Stimulated activated effector memory CD8-positive, alpha-beta T cell treated with anti-CD3 and anti-CD28 coated beads, Interleukin-12 subunit alpha, Interleukin-12 subunit beta, amount 100 ng/mL, for 72 hours (primary cell): ENCODE results near the gene PTPRE.

Experiments
- ATAC-seq: fragments of 150-1000 bp; cut with Tn5 transposase; 2 replicates; pipeline ENCODE4 v1.10.0; 2021
- DNase-seq, 2 donors: peaks; one replicate each; pipeline ENCODE4 v3.0.0; 2021 to 2022; ENCODE audit warnings: low spot score in 2 of 2
- H3K27ac Mint-ChIP-seq: one replicate; pipeline ENCODE4 v1.8.0; 2022; ENCODE audit warnings: mild to moderate bottlenecking, mixed read lengths
- H3K36me3 Mint-ChIP-seq: one replicate; pipeline ENCODE4 v1.8.0; 2022; ENCODE audit warnings: mild to moderate bottlenecking, mixed read lengths
- H3K4me1 Mint-ChIP-seq: one replicate; pipeline ENCODE4 v1.8.0; 2022; ENCODE audit warnings: mixed read lengths
- H3K4me3 Mint-ChIP-seq: one replicate; pipeline ENCODE4 v1.8.0; 2022; ENCODE audit warnings: mild to moderate bottlenecking, mixed read lengths
- H3K9me3 Mint-ChIP-seq: one replicate; pipeline ENCODE4 v1.8.0; 2022; ENCODE audit warnings: mixed read lengths

The PTPRE gene

DNA sequence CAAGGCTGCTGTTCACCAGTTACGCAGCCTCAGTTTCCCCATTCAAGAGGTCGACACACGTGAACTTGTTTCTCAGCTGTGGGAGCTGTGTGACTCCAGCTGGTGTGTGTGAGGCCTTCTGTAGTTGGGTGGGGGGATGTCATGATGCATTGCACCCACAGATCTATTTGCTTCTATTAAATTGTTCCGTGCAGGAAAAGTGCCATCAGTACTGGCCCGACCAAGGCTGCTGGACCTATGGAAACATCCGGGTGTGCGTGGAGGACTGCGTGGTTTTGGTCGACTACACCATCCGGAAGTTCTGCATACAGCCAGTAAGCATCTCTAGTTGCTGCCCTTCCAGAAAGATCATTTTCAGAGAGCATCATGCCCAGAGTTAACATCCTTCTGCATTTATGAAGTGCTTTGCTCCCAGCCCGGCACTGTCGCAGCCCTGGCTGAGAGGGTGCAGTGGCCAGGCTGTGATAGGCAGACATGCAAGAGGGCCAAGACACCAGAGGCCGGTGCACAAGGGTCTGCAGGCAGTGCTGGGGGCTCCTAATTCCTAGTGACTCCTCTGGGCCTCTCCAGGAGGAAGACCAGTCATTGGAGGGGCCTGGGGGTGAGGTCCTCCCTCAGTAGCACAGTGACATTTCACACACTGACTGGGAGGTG is 159.1 kb downstream of the PTPRE start:
- peak overlapping the region; percentile 17 for H3K27ac Mint-ChIP-seq
- H3K36me3 Mint-ChIP-seq = peaks cover 100% of the 10 kb centered on the region
- no peak for ATAC-seq

DNA sequence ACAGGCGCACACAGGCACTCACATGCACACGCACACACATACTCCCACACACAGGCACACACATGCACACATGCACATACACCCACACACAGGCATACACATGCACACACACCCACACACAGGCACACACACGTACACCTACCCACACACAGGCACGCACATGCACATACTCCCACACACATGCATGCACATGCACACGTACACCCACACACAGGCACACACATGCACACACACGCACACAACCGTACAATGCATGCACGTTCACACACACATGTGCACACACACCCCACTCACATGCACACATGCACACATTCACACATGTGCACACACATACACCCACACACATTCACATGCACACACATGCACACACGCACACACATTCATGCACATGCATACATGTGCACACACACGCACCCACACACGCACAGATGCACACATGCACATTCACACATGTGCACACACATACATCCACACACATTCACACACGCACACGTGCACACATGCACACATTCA is 160.0 kb downstream of the PTPRE start:
- no peak for DNase-seq
- Mint-ChIP-seq H3K36me3 (peaks cover 100% of the 10 kb centered on the region), H3K27ac (no peak overlapping the region), H3K4me3 (no peak overlapping the region), H3K9me3 (no peaks in the 10 kb centered on the region), H3K4me1 (peaks cover 64% of the 10 kb centered on the region)
- no peak for ATAC-seq

More for the DNA sequence above, 159.1 kb downstream of the PTPRE start:
- DNase-seq = no peak
- no peak overlapping the region for H3K4me3 Mint-ChIP-seq
- H3K9me3 Mint-ChIP-seq = no peaks in the 10 kb centered on the region
- H3K4me1 Mint-ChIP-seq = peaks cover 67% of the 10 kb centered on the region

DNA sequence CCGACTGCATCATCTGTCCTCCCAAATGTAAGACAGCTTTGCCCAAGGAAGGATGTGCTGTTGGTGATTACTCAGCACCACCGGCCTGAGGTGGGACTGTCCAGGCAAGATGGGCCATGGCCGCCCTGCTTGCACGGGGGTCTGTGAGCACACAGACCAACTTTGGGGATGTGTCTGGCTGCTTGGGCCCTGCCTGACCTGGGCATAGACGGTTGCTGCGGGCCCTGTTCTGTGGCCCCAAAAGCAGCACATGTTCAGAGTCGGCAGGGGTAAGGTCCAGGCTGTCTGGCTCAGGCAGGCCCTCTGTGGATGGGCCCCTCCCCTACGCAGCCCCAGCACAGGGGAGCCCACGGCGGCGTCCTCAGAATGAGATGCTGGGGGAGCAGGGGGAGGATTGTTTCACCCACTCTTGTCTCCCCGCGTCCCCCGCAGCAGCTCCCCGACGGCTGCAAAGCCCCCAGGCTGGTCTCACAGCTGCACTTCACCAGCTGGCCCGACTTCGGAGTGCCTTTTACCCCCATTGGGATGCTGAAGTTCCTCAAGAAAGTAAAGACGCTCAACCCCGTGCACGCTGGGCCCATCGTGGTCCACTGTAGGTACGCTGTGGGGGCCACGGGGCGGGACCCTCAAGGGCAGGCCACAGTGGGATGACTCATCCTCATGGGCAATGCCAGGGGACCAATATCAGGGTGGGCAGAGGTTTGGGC is 160.9 kb downstream of the PTPRE start:
- H3K4me3 Mint-ChIP-seq = no peak overlapping the region
- DNase-seq = no peak
- ATAC-seq = no peak
- peaks cover 55% of the 10 kb centered on the region for H3K4me1 Mint-ChIP-seq
- H3K9me3 Mint-ChIP-seq = no peaks in the 10 kb centered on the region
- peaks cover 100% of the 10 kb centered on the region for H3K36me3 Mint-ChIP-seq
- H3K27ac Mint-ChIP-seq = no peak overlapping the region

- Mint-ChIP-seq H3K4me3 (no peak overlapping the region), H3K9me3 (no peaks in the 10 kb centered on the region), H3K27ac (no peak overlapping the region), H3K4me1 (peaks cover 47% of the 10 kb centered on the region), H3K36me3 (peaks cover 100% of the 10 kb centered on the region)
- no peak for ATAC-seq
- DNase-seq = no peak
These were observed 161.7 kb downstream of the PTPRE start for GRCh38 chr10:128068398-128069285.

GRCh38 chr10:128069351-128070051 is 162.6 kb downstream of the PTPRE start:
- Mint-ChIP-seq H3K27ac (no peak overlapping the region), H3K36me3 (peaks cover 100% of the 10 kb centered on the region), H3K4me3 (no peak overlapping the region), H3K4me1 (peaks cover 38% of the 10 kb centered on the region), H3K9me3 (no peaks in the 10 kb centered on the region)
- ATAC-seq (peak; percentile 49), DNase-seq (peak; percentile 67 to 83)

GRCh38 chr10:128070161-128070560 is 163.3 kb downstream of the PTPRE start:
- Mint-ChIP-seq H3K4me1 (peaks cover 31% of the 10 kb centered on the region), H3K9me3 (no peaks in the 10 kb centered on the region), H3K27ac (no peak overlapping the region), H3K4me3 (no peak overlapping the region), H3K36me3 (peaks cover 100% of the 10 kb centered on the region)
- DNase-seq = no peak
- ATAC-seq = no peak

DNA sequence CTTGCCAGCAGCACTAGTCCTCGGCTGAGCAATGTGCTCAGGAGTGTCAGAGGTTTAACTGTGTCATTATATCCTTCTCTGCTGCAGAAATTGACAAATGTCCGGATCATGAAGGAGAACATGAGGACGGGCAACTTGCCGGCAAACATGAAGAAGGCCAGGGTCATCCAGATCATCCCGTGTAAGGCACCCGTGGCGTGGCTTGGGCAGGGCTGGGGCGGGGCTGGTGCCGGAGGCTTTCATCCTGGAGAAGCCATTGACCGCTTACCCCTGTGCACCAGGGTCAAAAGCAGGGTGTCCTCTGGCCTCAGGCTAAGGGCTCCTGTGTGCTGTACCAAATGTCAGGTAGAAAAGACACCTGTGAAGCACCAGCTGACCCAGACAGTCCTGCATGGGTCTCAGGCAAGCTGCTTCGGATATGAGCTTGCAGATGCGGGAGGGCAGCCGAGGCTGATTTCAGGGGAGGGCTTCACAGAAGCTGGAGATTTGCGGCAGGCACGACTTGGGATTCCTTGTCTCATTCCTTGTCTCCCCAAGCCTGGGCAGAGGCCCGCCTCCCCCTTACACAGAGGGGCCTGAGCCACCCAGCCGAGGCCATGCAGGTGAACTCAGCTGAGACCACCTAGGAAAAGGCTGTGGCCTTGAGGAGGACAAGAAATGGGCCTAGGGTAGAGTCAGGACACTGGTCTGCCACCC is 164.0 kb downstream of the PTPRE start:
- H3K27ac Mint-ChIP-seq = peak overlapping the region; percentile 29
- no peaks in the 10 kb centered on the region for H3K9me3 Mint-ChIP-seq
- peaks cover 100% of the 10 kb centered on the region for H3K36me3 Mint-ChIP-seq
- ATAC-seq = no peak
- peaks cover 24% of the 10 kb centered on the region for H3K4me1 Mint-ChIP-seq
- H3K4me3 Mint-ChIP-seq = no peak overlapping the region
- DNase-seq = no peak

DNA sequence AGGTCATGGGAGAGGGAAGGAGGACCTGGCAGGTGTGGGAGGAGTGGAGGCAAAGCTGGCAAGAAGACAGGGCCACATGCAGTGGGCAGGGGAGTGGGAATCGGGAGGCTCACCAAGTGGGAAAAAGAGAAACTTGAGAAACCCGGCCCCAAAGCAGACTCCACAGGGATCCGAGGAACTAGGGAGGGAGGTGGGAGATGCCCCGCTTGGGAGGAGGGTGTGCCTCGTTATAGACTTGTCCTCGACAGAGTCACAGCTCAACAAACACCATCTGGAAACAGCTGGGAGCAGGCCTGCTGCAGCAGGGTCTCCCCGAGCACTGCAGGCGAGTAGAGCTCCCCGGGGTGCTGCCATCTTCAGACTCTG is 164.5 kb downstream of the PTPRE start:
- H3K9me3 Mint-ChIP-seq = no peaks in the 10 kb centered on the region
- peaks cover 100% of the 10 kb centered on the region for H3K36me3 Mint-ChIP-seq
- no peak overlapping the region for H3K4me3 Mint-ChIP-seq
- DNase-seq = no peak
- peaks cover 19% of the 10 kb centered on the region for H3K4me1 Mint-ChIP-seq
- peak overlapping the region; percentile 29 for H3K27ac Mint-ChIP-seq
- ATAC-seq = no peak

DNA sequence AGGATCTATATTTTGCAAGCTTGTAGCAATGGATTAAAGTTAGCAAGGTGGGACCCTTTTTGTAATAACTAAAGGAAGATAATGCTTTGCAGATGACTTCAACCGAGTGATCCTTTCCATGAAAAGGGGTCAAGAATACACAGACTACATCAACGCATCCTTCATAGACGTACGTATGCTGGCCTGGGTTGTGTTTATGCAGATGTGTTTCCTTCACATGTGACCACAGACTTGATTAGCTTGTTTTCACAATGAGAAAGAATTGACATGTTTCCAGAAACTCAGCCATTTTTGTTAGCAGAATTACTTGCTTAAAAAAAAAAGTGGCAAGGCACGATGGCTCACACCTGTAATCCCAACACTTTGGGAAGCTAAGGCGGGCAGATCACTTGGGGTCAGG is 165.1 kb downstream of the PTPRE start:
- Mint-ChIP-seq H3K4me1 (peaks cover 13% of the 10 kb centered on the region), H3K4me3 (no peak overlapping the region), H3K36me3 (peaks cover 100% of the 10 kb centered on the region), H3K27ac (no peak overlapping the region), H3K9me3 (no peaks in the 10 kb centered on the region)
- ATAC-seq = no peak
- DNase-seq = no peak

DNA sequence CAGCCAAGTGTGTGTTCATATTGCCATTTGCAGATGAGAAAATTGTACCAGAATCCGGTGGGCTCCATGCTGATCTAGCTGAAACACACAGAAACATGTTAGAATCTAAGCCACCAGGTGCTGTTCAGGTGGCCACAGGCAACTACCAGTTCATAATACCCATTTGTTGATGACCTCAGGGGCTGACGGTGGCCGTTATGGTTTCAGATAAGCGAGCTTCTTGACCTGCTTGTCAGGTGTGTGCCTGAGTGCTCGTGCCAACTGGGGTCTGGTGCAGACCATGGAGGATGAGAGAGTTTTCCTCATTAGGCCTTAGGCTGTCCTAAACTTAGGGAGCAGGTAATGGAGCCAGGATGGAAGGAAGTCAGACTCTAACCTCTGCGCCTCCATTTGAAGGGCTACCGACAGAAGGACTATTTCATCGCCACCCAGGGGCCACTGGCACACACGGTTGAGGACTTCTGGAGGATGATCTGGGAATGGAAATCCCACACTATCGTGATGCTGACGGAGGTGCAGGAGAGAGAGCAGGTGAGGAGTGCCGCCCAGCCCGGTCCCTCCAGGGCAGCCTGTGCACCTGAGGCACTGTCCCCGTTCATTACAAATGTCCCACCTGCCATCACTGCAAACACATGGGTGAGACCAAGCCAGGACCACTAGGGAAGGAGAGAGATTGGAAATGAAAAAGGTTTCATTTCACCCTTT is 166.2 kb downstream of the PTPRE start:
- no peaks in the 10 kb centered on the region for H3K9me3 Mint-ChIP-seq
- peaks cover 100% of the 10 kb centered on the region for H3K36me3 Mint-ChIP-seq

DNA sequence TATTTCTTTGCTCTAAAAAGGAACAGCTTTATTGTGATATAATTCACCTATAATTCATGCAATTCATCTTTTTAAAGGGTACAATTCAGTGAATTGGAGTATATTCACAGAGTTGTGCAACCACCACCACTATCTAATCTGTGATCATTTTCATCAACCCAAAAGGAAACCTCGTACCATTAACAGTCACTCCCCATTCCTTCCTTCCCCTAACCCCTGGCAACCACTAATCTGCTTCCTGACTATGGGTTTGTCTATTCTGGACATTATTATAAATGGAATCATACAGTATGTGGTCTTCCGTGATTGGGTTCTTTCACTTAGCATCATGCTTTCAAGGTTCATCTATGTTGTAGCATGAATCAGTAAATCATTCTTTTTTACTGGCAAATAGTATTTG is 167.0 kb downstream of the PTPRE start:
- DNase-seq (no peak), ATAC-seq (no peak)
- H3K4me3 Mint-ChIP-seq = no peak overlapping the region
- H3K36me3 Mint-ChIP-seq = peaks cover 100% of the 10 kb centered on the region
- peaks cover 7% of the 10 kb centered on the region for H3K4me1 Mint-ChIP-seq
- H3K9me3 Mint-ChIP-seq = no peaks in the 10 kb centered on the region
- H3K27ac Mint-ChIP-seq = peak overlapping the region; percentile 37

More for the DNA sequence above, 166.2 kb downstream of the PTPRE start:
- DNase-seq = no peak
- peak overlapping the region; percentile 37 for H3K27ac Mint-ChIP-seq
- ATAC-seq = no peak
- no peak overlapping the region for H3K4me3 Mint-ChIP-seq
- peaks cover 7% of the 10 kb centered on the region for H3K4me1 Mint-ChIP-seq

DNA sequence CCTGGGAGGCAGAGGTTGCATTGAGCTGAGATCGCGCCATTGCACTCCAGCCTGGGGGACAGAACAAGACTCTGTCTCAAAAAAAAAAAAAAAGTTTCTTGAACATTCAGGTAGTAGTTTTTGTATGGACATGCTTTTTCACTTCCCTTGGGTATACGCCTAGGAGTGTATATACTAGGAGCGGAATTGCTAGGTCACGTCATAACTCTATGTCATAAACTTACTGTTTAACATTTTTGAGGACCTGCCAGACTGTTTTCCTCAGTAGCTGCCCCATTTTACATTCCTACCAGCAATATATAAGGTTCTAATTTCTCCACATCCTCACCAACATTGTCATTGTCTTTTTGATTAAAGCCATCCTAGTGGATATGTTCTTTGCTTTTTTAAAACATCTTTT is 167.7 kb downstream of the PTPRE start:
- Mint-ChIP-seq H3K9me3 (no peaks in the 10 kb centered on the region), H3K27ac (no peak overlapping the region), H3K4me3 (no peak overlapping the region), H3K36me3 (peaks cover 100% of the 10 kb centered on the region), H3K4me1 (peaks cover 4% of the 10 kb centered on the region)
- no peak for DNase-seq
- no peak for ATAC-seq

DNA sequence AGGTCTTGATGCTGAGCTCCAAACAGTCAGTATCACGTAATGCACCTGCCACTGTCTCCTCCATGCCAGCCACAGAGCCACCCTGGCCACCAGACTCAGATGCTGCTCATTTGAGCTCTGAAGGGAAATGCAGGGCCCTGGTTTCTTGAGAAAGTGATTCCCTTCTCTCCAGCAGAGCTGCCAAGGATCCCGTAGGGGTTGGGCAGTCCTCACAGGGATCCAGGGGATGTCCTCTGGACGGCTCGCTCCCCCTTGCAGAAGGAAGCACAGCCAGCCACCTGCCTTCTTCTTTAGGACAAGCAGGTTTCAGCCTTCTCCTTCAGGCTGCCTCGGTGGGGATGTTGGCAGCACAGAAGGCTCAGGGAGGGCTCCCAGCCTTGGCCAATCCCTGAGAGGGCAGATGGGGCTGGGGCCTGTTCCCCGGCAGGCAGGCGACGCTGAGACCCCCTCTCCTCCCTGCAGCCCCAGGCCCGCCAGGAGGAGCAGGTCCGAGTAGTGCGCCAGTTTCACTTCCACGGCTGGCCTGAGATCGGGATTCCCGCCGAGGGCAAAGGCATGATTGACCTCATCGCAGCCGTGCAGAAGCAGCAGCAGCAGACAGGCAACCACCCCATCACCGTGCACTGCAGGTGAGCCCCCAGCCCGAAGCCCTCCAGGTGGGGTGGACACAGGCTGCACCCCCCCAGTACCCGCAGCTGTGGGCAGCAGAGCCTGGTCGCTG is 170.4 kb downstream of the PTPRE start:
- ATAC-seq (no peak), DNase-seq (no peak)
- H3K36me3 Mint-ChIP-seq = peaks cover 100% of the 10 kb centered on the region
- H3K9me3 Mint-ChIP-seq = no peaks in the 10 kb centered on the region
- no peak overlapping the region for H3K4me3 Mint-ChIP-seq
- H3K27ac Mint-ChIP-seq = peak overlapping the region; percentile 10
- peaks cover 7% of the 10 kb centered on the region for H3K4me1 Mint-ChIP-seq
